Measurements from ENCODE around the gene HSD11B2. TPM values are rescaled to one million over a fixed set of nuclear protein-coding genes. Genes with fewer than 3 reads are reported as not detected.

The HSD11B2 gene
- total and polyA plus RNA-seq, 8 donors, result 0.89 to 837 (median 2.9) TPM; not detected in 1

DNA sequence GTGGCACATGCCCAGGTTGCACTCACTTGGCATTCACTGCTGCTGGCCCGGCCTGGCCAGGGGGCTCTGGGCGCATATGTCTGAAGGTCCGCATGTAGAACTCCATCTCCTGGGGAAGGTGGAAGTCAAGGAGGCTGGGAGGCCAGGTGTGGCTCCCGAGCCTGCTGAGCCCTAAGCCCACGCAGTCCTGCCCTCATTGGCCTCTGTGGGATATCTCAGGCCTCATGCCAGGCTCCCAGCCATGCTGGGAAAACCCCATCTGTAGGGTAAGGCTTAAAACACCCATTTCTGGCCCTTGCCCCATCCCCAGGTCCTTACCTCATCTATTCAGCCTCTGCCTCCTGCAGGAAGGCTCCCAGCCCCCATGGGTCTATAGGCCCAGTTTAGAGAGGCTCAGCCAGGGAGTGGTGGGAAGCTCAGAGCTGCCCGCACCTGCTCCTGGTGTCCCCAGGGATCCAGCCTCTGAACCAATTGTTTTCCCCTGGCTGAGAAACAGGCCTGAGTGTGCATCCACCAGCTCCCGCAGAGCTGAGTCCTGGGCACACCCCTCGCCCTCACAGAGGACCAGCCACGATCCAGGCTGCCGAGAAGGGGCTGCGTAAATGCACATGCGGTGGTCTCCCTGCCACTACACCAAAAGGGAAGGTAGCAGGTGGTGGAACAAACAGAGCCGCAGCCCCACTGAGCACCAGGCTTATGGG, 35.3 kb upstream of the HSD11B2 start:
- Histone ChIP-seq H3K9me3 (no peaks in the 10 kb centered on the region), H3K4me3 (peak overlapping the region in 1 of 4 donors; percentile 26), H3K27ac (peak overlapping the region; percentile 15 to 71 (median 48)), H3K36me3 (no peaks in the 10 kb centered on the region), H3K4me1 (peaks cover 45 to 86% (median 80%) of the 10 kb centered on the region in 4 donors), H3K27me3 (peaks cover 0 to 43% (median 0%) of the 10 kb centered on the region in 3 donors)
- TF ChIP-seq POLR2AphosphoS5 (IDR thresholded peaks at IDR 0.05), result no peak
- no peak for TF ChIP-seq CTCF (IDR thresholded peaks at IDR 0.05)
- no peak for TF ChIP-seq EP300 (IDR thresholded peaks at IDR 0.05)
- no peak for TF ChIP-seq POLR2A (IDR thresholded peaks at IDR 0.05)
- 57 to 81% (median 64%) methylated on average over 4 to 13 of the region's 13 CpGs for WGBS, 5 donors
- peak in 1 of 2 donors; percentile 59 for DNase-seq
- intact Hi-C loops (cut with DNase I; ENCODE audit: low total_unique reads), result no loop called here

- Histone ChIP-seq H3K27me3 (peaks cover 0 to 43% (median 0%) of the 10 kb centered on the region in 3 donors), H3K9me3 (no peaks in the 10 kb centered on the region), H3K36me3 (no peaks in the 10 kb centered on the region), H3K4me3 (peak overlapping the region in 2 of 4 donors; percentile 12 to 26), H3K4me1 (peaks cover 45 to 78% (median 74%) of the 10 kb centered on the region in 4 donors), H3K27ac (peak overlapping the region; percentile 26 to 71 (median 48))
- TF ChIP-seq EP300 (IDR thresholded peaks at IDR 0.05), result no peak
- peak in 1 of 3 donors; percentile 4 for TF ChIP-seq POLR2AphosphoS5 (IDR thresholded peaks at IDR 0.05)
- TF ChIP-seq CTCF (IDR thresholded peaks at IDR 0.05), result no peak
- intact Hi-C loops (cut with DNase I; ENCODE audit: low total_unique reads), result no loop called here
- WGBS, 5 donors, result 20 to 38% (median 23%) methylated on average over 25 to 31 of the region's 31 CpGs
- DNase-seq, result peak; percentile 84 to 97
Observed at GRCh38 chr16:67396159-67397035, 34.5 kb upstream of the HSD11B2 start.

DNA sequence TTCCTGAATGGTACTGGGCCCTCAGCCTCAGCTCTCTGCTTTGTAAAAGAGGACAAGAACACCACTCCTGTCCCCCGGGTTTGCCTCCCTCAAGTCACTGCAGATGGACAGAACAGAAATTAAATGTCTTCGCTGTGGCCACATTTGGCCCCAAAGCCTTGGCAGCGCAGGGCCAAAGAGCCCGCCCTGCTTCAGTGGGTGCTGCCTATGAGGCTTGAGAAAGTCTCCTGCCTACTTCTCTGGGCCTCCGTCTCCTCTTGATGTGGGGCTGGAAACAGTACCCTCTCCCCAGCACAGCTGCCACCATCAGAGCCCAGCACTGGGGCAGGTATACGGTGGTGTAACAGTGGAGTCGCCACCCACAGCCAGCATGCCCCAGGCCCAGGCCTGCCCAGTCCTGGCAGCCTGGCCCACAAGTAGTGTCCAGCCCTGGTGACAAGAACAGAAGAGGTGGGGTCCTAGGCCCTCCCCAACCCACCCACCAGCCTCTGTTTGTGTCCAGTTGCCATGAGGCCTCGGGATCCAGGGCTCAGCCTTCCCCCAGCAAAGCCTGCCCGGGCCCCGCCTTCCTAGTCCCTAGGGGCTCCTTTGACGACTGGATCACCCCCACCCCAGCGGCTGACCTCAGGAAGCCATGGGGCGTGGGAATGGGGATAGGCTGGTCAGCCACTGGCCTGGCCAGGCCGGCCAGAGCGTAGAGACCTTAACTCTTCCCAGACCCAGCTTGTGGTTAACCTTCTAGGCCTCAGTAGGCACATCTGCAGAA, 33.7 kb upstream of the HSD11B2 start:
- 70 to 80% (median 76%) methylated on average over 10 to 15 of the region's 15 CpGs for WGBS, 5 donors
- intact Hi-C loops (cut with DNase I; ENCODE audit: low total_unique reads), result no loop called here
- Histone ChIP-seq H3K27me3 (peaks cover 0 to 40% (median 0%) of the 10 kb centered on the region in 3 donors), H3K27ac (peak overlapping the region; percentile 26 to 71 (median 48)), H3K4me3 (no peak overlapping the region), H3K4me1 (peaks cover 41 to 69% (median 66%) of the 10 kb centered on the region in 4 donors), H3K36me3 (no peaks in the 10 kb centered on the region), H3K9me3 (no peaks in the 10 kb centered on the region)
- TF ChIP-seq EP300 (IDR thresholded peaks at IDR 0.05) (no peak), CTCF (IDR thresholded peaks at IDR 0.05) (no peak), POLR2AphosphoS5 (IDR thresholded peaks at IDR 0.05) (no peak), POLR2A (IDR thresholded peaks at IDR 0.05) (no peak)
- DNase-seq, result peak in 1 of 2 donors; percentile 63
